Activated naive CD4-positive, alpha-beta T cell treated with anti-CD3 and anti-CD28 coated beads, Interleukin-2, amount 50 U/mL, for 24 hours (primary cell): ENCODE data around the gene TMEM35A.

Experiments
- H3K27ac Mint-ChIP-seq: one replicate; pipeline ENCODE4 v1.8.0; 2021; ENCODE audit warnings: mild to moderate bottlenecking, mixed read lengths
- H3K27me3 Mint-ChIP-seq: one replicate; pipeline ENCODE4 v1.8.0; 2021; ENCODE audit warnings: mixed read lengths
- H3K36me3 Mint-ChIP-seq: one replicate; pipeline ENCODE4 v1.8.0; 2021; ENCODE audit warnings: mixed read lengths
- H3K4me1 Mint-ChIP-seq: one replicate; pipeline ENCODE4 v1.8.0; 2021; ENCODE audit warnings: mixed read lengths
- H3K4me3 Mint-ChIP-seq: one replicate; pipeline ENCODE4 v1.8.0; 2021; ENCODE audit warnings: mild to moderate bottlenecking, mixed read lengths
- H3K9me3 Mint-ChIP-seq: one replicate; pipeline ENCODE4 v1.8.0; 2021; ENCODE audit warnings: mixed read lengths

The TMEM35A gene

GRCh38 chrX:101097546-101098453 lies 19.1 kb downstream of the TMEM35A start, which contains the start of gene CENPI:
CENPI (plus strand) TSS chrX:101098204; CDS start chrX:101101071, 2,867 bp downstream.
- H3K27ac Mint-ChIP-seq = peak within 1 kb of the TSS; percentile 90
- peak within 1 kb of the TSS; percentile 88 for H3K4me3 Mint-ChIP-seq
- H3K9me3 Mint-ChIP-seq = no peaks in the 10 kb centered on the region
- peaks cover 21% of the 10 kb centered on the region for H3K4me1 Mint-ChIP-seq
- no peaks in the 10 kb centered on the region for H3K27me3 Mint-ChIP-seq
- no peaks in the 10 kb centered on the region for H3K36me3 Mint-ChIP-seq

GRCh38 chrX:101108284-101108683 lies 29.6 kb downstream of the TMEM35A start:
- Mint-ChIP-seq H3K27ac (no peak overlapping the region), H3K36me3 (no peaks in the 10 kb centered on the region), H3K4me3 (no peak overlapping the region), H3K4me1 (no peaks in the 10 kb centered on the region), H3K27me3 (no peaks in the 10 kb centered on the region), H3K9me3 (no peaks in the 10 kb centered on the region)

- H3K36me3 Mint-ChIP-seq = no peaks in the 10 kb centered on the region
- no peaks in the 10 kb centered on the region for H3K27me3 Mint-ChIP-seq
- no peak overlapping the region for H3K27ac Mint-ChIP-seq
- H3K4me1 Mint-ChIP-seq = no peaks in the 10 kb centered on the region
- H3K4me3 Mint-ChIP-seq = no peak overlapping the region
- no peaks in the 10 kb centered on the region for H3K9me3 Mint-ChIP-seq
Measured at GRCh38 chrX:101117701-101118100, 39.0 kb downstream of the TMEM35A start.

DNA sequence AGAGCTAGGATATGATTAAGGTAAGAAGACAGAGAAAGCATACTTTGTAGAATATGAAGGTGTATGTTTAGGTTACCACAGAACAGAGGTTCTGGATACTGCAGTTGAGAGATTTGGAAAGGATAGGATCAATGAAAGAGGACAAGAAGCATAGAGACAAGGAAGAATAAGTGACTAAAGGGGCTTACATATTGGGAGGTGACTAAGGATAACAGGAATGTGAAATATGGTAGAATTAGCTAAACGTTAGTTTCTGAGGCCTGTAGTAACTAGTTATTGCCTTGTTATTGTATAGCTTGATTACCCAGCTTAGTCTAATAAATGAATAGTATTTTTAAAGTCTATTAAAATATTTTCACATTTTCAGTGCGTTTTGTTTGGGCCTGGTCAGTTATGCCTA lies 57.6 kb downstream of the TMEM35A start:
- Mint-ChIP-seq H3K4me3 (no peak overlapping the region), H3K9me3 (no peaks in the 10 kb centered on the region), H3K27ac (no peak overlapping the region), H3K27me3 (no peaks in the 10 kb centered on the region), H3K4me1 (no peaks in the 10 kb centered on the region), H3K36me3 (no peaks in the 10 kb centered on the region)
